ENCODE measurements around the gene TRAPPC3L. TPM values are rescaled to one million over a fixed set of nuclear protein-coding genes. Genes with fewer than 3 reads are reported as not detected.

Gene TRAPPC3L
- total RNA-seq, 1 experiment from 2014 or later = not detected

GRCh38 chr6:116530436-116530835 lies 15.0 kb downstream of the TRAPPC3L start:
- Histone ChIP-seq H3K27me3 (ENCODE audit: control insufficient read depth, insufficient read depth, low read length) (peaks cover 49% of the 10 kb centered on the region), H3K27ac (ENCODE audit: low read length) (no peak overlapping the region), H3K4me3 (ENCODE audit: low read depth in 2 of 2, low read length in 2 of 2) (no peak overlapping the region), H3K4me1 (ENCODE audit: control insufficient read depth, insufficient read depth, low read length) (no peaks in the 10 kb centered on the region), H3K9me3 (ENCODE audit: control insufficient read depth, insufficient read depth, low read depth, low read length) (no peaks in the 10 kb centered on the region), H3K36me3 (ENCODE audit: control insufficient read depth, insufficient read depth, low read length) (no peaks in the 10 kb centered on the region)
- DNase-seq (ENCODE audit: low read depth, low spot score) (no peak), ATAC-seq (no peak)
- ChIA-PET POLR2A (no interaction called here), CTCF (no interaction called here)
- BruUV-seq (replicated peaks) = no TSS peak
- TF ChIP-seq, protein P1, sequence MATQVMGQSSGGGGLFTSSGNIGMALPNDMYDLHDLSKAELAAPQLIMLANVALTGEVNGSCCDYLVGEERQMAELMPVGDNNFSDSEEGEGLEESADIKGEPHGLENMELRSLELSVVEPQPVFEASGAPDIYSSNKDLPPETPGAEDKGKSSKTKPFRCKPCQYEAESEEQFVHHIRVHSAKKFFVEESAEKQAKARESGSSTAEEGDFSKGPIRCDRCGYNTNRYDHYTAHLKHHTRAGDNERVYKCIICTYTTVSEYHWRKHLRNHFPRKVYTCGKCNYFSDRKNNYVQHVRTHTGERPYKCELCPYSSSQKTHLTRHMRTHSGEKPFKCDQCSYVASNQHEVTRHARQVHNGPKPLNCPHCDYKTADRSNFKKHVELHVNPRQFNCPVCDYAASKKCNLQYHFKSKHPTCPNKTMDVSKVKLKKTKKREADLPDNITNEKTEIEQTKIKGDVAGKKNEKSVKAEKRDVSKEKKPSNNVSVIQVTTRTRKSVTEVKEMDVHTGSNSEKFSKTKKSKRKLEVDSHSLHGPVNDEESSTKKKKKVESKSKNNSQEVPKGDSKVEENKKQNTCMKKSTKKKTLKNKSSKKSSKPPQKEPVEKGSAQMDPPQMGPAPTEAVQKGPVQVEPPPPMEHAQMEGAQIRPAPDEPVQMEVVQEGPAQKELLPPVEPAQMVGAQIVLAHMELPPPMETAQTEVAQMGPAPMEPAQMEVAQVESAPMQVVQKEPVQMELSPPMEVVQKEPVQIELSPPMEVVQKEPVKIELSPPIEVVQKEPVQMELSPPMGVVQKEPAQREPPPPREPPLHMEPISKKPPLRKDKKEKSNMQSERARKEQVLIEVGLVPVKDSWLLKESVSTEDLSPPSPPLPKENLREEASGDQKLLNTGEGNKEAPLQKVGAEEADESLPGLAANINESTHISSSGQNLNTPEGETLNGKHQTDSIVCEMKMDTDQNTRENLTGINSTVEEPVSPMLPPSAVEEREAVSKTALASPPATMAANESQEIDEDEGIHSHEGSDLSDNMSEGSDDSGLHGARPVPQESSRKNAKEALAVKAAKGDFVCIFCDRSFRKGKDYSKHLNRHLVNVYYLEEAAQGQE (IDR thresholded peaks at IDR 0.05; ENCODE audit: insufficient read depth in 1 of 2, low read depth in 2 of 2, low read length in 1 of 2) = no peak
- TF ChIP-seq POLR2AphosphoS5 (IDR thresholded peaks at IDR 0.05; ENCODE audit: low read depth, low read length) (no peak), SIN3A (IDR thresholded peaks at IDR 0.05; ENCODE audit: borderline replicate concordance, insufficient read depth, low read depth, low read length) (no peak), CTCF (IDR thresholded peaks at IDR 0.05) (no peak), TCF7L2 (IDR thresholded peaks at IDR 0.05; ENCODE audit: low read depth, low read length) (no peak)
- intact Hi-C loops (cut with micrococcal nuclease; ENCODE audit: unreplicated experiment) (no loop called here), in situ Hi-C loops (cut with HindIII; ENCODE audit: low pct_unique_long_range_greater_than_20kb, low sequenced_read_pairs) (no loop called here)

DNA sequence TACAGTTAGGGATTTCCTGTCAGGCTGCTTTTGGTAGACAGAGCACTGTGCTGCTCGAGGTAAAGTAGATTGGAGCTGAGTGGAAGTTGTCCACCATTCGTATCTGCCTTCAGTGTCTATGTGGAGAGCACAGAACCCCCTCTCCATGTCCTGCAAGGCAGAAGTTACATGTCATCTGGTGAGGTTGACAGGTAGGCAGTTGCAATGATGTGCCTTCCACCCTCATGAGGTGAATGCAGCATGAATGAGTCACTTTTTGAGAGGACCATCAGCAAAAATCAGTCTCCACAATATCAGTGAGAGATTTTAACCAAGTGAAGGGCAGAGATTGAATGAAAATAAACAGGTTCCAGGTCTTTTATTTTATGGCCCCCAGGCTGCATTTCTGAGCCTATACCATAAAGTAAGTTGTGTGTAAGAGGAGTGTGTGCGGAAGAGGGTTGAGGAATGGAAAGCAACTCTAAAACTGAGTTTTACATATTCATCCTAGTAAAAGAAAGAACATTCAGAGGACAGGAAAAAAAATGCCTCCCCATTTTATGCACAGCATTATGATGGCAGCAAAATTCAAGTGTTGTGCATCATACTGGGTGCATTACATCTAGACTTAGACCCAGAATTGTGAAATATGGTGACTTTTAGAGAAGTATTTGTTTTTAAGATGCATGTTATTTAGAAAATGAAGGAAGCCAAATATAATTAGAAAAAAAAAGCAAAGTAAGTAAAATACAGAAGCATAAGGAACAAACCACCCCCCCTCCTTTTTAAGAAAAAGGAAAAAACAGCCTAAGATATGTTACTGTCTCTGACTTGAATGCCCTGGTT lies 15.8 kb downstream of the TRAPPC3L start:
- intact Hi-C loops (cut with micrococcal nuclease; ENCODE audit: unreplicated experiment) (no loop called here), in situ Hi-C loops (cut with HindIII; ENCODE audit: low pct_unique_long_range_greater_than_20kb, low sequenced_read_pairs) (no loop called here)
- Histone ChIP-seq H3K9me3 (ENCODE audit: control insufficient read depth, insufficient read depth, low read depth, low read length) (no peaks in the 10 kb centered on the region), H3K4me3 (ENCODE audit: low read depth in 2 of 2, low read length in 2 of 2) (no peak overlapping the region), H3K4me1 (ENCODE audit: control insufficient read depth, insufficient read depth, low read length) (no peaks in the 10 kb centered on the region), H3K27me3 (ENCODE audit: control insufficient read depth, insufficient read depth, low read length) (peaks cover 43% of the 10 kb centered on the region), H3K36me3 (ENCODE audit: control insufficient read depth, insufficient read depth, low read length) (no peaks in the 10 kb centered on the region), H3K27ac (ENCODE audit: low read length) (no peak overlapping the region)
- TF ChIP-seq TCF7L2 (IDR thresholded peaks at IDR 0.05; ENCODE audit: low read depth, low read length) (no peak), POLR2AphosphoS5 (IDR thresholded peaks at IDR 0.05; ENCODE audit: low read depth, low read length) (no peak), CTCF (IDR thresholded peaks at IDR 0.05) (no peak), SIN3A (IDR thresholded peaks at IDR 0.05; ENCODE audit: borderline replicate concordance, insufficient read depth, low read depth, low read length) (no peak)
- TF ChIP-seq, protein P1 (IDR thresholded peaks at IDR 0.05; ENCODE audit: insufficient read depth in 1 of 2, low read depth in 2 of 2, low read length in 1 of 2) = no peak
- no TSS peak for BruUV-seq (replicated peaks)
- POLR2A ChIA-PET = no interaction called here
- CTCF ChIA-PET = no interaction called here
- no peak for ATAC-seq
- DNase-seq (ENCODE audit: low read depth, low spot score) = no peak
